Measurements from ENCODE around the gene ARHGEF6.
"Not testable (repeated sequence)": the region's sequence is repeated elsewhere in the genome, so short reads cannot be mapped to it uniquely, and the experiment has no call there.

The ARHGEF6 gene

DNA sequence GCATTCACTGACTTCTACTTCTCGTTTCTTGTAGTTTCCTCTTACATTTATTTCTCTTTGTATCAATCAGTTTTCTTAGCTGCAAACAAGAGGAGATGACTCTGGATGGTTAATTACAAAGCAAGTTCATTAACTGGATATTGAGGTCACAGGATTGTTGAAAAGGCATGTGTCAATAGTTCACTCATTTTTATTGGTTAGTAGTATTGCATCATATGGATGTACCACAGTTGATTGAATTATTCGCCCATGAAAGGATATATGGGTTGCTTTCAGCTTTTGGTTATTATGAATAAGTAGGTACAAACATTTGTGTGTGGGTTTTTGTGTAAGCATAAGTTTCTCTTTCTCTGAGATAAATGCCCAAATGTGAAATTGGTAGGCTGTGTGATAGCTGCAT lies 21.8 kb upstream of the ARHGEF6 start:
- peaks cover 7% of the 10 kb centered on the region for H3K4me1 Mint-ChIP-seq (ENCODE audit: low read depth)
- no peaks in the 10 kb centered on the region for H3K27me3 Mint-ChIP-seq
- H3K36me3 Mint-ChIP-seq (ENCODE audit: low read depth), result no peaks in the 10 kb centered on the region
- no peak overlapping the region for H3K27ac Mint-ChIP-seq
- no peak overlapping the region for H3K4me3 Mint-ChIP-seq
- H3K9me3 Mint-ChIP-seq, result no peaks in the 10 kb centered on the region

DNA sequence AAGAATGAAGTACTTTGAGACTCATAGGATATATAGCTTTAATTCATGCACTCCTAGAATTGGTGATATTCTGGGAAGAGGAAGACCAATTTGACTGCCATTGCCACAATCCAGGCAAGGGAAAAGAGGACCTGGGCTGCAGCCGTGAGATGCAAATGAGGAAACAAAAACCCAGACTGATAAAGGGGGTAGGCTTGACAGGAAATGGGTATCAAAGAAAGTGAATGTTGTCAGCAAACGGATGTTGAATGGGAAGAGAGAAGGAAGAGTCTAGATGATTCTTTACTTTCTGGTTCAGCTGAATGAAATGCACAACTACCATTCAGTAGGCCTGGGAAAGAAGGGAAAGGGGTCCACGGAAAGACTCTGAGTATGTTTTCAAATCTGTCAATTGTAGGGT lies 17.1 kb upstream of the ARHGEF6 start:
- Mint-ChIP-seq H3K36me3 (ENCODE audit: low read depth) (no peaks in the 10 kb centered on the region), H3K27ac (no peak overlapping the region), H3K4me1 (ENCODE audit: low read depth) (peaks cover 13% of the 10 kb centered on the region), H3K27me3 (no peaks in the 10 kb centered on the region), H3K9me3 (no peaks in the 10 kb centered on the region), H3K4me3 (no peak overlapping the region)

DNA sequence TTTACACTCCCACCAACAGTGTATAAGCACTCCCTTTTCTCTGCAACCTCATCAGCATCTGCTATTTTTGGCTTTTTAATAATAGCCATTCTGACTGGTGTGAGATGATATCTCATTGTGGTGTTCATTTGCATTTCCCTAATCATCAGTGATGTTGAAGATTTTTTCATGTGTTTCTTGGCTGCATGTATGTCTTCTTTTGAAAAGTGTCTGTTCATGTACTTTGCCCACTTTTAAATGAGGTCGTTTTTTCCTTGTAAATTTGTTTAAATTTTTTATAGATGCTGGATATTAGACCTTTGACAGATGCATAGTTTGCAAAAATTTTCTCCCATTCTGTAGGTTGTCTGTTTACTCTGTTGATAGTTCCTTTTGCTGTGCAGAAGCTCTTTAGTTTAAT lies 14.4 kb upstream of the ARHGEF6 start:
- H3K36me3 Mint-ChIP-seq (ENCODE audit: low read depth); H3K4me3 Mint-ChIP-seq; H3K27ac Mint-ChIP-seq; H3K9me3 Mint-ChIP-seq; H3K27me3 Mint-ChIP-seq: not testable (repeated sequence)
- H3K4me1 Mint-ChIP-seq (ENCODE audit: low read depth), result peaks cover 13% of the 10 kb centered on the region

DNA sequence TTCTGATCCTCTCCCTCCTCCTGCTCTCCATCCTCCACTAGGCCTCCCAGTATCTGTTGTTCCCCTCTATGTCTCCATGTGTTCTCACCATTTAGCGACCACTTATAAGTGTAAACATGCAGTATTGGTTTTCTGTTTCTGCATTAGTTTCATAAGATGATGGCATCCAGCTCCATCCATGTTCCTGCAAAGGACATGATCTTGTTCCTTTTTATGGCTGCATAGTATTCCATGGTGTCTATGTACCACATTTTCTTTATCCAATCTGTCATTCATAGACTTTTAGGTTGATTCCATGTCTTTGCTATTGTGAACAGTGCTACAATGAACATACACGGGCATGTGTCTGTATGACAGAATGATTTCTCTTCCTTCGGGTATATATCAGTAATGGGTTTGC lies 13.9 kb upstream of the ARHGEF6 start:
- not testable (repeated sequence) for H3K27ac Mint-ChIP-seq; H3K9me3 Mint-ChIP-seq; H3K27me3 Mint-ChIP-seq; H3K36me3 Mint-ChIP-seq (ENCODE audit: low read depth); H3K4me3 Mint-ChIP-seq
- peaks cover 13% of the 10 kb centered on the region for H3K4me1 Mint-ChIP-seq (ENCODE audit: low read depth)

DNA sequence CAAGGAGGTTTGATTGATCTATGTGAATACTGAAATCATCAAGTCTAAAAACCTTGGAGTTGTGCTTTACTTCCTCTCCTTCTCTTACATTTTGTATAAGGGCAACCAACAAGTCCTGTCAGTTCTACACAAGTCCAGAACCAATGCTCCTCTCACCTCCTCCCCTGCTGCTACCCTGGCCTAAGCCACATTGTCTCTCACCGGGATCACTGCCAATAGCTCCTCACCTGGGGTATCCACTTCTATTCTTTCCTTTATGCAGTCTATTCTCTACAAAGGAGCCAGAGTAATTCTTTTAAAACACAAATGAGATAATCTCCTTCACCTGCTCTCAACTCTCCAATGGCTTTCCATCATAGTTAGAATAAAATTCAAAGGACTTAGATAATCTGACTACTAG lies 13.3 kb upstream of the ARHGEF6 start:
- H3K4me1 Mint-ChIP-seq (ENCODE audit: low read depth), result peaks cover 13% of the 10 kb centered on the region
- H3K4me3 Mint-ChIP-seq, result no peak overlapping the region
- H3K9me3 Mint-ChIP-seq, result no peaks in the 10 kb centered on the region
- H3K27me3 Mint-ChIP-seq, result no peaks in the 10 kb centered on the region
- H3K36me3 Mint-ChIP-seq (ENCODE audit: low read depth), result no peaks in the 10 kb centered on the region
- H3K27ac Mint-ChIP-seq, result no peak overlapping the region

DNA sequence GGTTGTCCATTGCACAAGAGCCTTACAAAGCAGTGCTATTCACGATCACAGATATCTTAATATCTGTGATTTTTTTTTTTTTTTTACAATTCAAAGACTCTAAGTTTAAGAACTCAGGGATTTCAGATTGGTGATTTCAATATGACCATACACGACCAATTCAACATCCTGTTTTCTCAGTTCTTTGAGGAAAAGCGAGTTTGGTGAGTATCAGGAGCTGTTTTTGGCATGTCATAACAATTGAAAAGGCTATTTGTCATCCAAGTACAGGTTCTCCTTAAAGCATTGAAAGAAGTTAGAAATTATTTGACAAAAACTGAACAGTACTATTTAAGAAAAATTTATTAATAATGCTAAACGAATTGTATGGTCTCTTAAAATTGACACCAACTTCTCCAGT lies 9.1 kb upstream of the ARHGEF6 start:
- H3K36me3 Mint-ChIP-seq (ENCODE audit: low read depth), result no peaks in the 10 kb centered on the region
- no peak overlapping the region for H3K4me3 Mint-ChIP-seq
- peaks cover 6% of the 10 kb centered on the region for H3K4me1 Mint-ChIP-seq (ENCODE audit: low read depth)
- no peaks in the 10 kb centered on the region for H3K27me3 Mint-ChIP-seq
- no peaks in the 10 kb centered on the region for H3K9me3 Mint-ChIP-seq
- H3K27ac Mint-ChIP-seq, result no peak overlapping the region

DNA sequence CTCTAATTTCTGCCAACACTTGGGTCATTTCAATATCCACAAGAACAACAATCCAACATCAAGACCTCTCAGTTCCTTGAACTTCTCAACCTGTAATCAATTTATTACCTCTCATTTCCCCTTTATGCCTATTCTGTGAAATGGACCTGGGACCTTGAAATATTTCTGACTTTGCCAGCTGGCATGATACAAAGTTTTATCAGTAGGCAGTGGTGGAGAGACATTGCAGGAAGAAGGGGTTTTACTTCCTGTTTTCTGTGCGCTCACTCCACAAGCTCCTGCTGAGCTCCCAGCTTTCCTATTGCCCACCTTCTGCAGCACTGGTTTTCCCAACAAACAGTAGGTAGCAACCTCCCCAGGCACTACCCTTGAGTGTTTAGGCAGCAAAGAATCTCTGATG lies 3.5 kb upstream of the ARHGEF6 start:
- Mint-ChIP-seq H3K27ac (peak overlapping the region; percentile 65), H3K36me3 (ENCODE audit: low read depth) (no peaks in the 10 kb centered on the region), H3K4me1 (ENCODE audit: low read depth) (peaks cover 39% of the 10 kb centered on the region), H3K27me3 (no peaks in the 10 kb centered on the region), H3K4me3 (no peak overlapping the region), H3K9me3 (no peaks in the 10 kb centered on the region)

DNA sequence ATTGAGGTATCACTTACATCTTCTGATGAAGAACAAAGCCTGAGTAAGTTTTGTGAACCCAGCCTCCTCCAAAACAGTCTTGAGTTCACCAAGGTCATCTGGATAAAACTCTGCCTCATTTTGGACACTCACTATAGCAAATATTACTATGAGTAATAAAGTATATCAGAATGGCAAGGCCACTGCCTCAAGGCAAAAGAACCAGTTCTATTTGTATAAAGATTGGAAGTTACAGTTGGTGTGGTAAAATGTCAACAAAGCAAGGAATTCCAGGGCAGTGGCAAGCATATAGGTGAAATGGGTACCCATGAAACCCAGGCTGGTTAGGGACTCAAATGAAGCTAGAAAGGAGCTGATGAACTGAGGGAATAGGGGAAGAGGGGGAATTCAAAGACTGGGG lies 2.4 kb upstream of the ARHGEF6 start:
- Mint-ChIP-seq H3K9me3 (no peaks in the 10 kb centered on the region), H3K36me3 (ENCODE audit: low read depth) (no peaks in the 10 kb centered on the region), H3K4me1 (ENCODE audit: low read depth) (peaks cover 41% of the 10 kb centered on the region), H3K4me3 (no peak overlapping the region), H3K27me3 (no peaks in the 10 kb centered on the region), H3K27ac (no peak overlapping the region)

DNA sequence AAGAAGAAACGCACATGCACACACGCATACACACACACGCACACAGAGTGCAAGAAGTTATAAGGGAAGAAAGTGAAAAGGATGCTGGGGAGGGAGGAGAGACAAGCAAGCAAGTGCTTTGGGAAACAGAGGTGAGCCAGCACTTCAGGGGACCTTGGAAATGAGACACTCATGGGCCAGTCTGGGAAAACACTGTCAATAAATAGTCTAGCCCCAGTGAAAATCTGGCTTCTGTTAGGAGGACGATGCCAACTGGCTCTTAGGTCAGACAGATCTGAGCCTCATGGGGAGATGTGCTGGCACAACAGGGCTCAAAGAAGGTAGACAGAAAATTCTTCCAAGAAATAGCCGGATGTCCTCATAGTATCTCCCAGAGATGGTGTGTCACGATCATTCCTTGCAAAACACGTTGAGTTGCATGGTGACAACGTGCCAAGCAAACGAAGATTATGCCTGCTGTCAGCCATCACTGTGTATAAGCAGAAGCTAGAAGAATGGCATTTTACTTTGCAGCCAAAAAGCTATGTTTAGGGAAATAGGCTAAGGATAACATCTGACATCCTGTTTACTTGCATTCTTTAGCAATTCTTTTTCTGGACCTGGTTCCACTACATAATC lies 557 bp upstream of the ARHGEF6 start:
- peak overlapping the region; percentile 96 for H3K27ac Mint-ChIP-seq
- H3K27me3 Mint-ChIP-seq, result no peaks in the 10 kb centered on the region
- H3K4me3 Mint-ChIP-seq, result peak overlapping the region; percentile 94
- H3K4me1 Mint-ChIP-seq (ENCODE audit: low read depth), result peaks cover 58% of the 10 kb centered on the region
- H3K36me3 Mint-ChIP-seq (ENCODE audit: low read depth), result no peaks in the 10 kb centered on the region
- no peaks in the 10 kb centered on the region for H3K9me3 Mint-ChIP-seq

DNA sequence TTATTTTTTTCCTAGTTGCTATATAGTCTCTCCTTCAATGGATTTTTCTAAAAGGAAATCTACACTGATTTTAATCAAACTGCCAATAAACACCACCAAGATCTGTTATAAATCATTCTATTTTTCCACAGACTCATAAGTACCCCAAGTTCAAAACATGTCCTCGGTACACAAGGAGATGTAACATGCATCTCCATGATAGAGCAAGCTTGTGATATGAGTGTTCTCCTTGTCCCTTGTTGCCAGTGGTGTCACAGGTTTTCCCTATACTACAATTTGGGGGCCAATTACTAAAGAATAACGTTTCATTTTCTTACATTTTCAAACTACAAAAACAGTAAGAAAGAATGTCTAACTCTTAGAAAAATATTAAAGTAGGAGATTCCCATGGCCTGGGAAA lies 491 bp downstream of the ARHGEF6 start:
- H3K36me3 Mint-ChIP-seq (ENCODE audit: low read depth), result no peaks in the 10 kb centered on the region
- H3K27me3 Mint-ChIP-seq, result no peaks in the 10 kb centered on the region
- peaks cover 68% of the 10 kb centered on the region for H3K4me1 Mint-ChIP-seq (ENCODE audit: low read depth)
- H3K9me3 Mint-ChIP-seq, result no peaks in the 10 kb centered on the region
- peak overlapping the region; percentile 96 for H3K27ac Mint-ChIP-seq
- H3K4me3 Mint-ChIP-seq, result peak overlapping the region; percentile 94

DNA sequence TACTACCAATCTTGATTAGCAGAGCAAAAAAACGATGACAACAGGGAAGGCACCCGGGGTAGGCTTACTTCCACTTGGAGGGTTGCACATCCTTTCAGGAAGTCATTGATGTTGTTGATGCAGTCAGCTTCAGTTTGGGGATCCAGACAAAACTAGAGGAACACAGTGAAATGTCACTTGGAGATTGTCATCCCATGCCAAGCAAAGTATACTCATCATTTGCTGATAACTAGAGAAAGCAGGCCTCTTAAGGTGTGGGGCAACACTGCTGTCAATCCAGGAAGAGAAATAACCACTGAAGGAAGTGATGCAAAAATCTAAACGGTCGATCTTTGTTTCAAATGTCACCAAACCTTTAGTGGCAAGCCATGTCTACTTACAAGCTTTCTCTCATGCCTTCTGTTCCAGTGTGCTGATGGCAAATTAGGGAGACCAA lies 1.4 kb downstream of the ARHGEF6 start:
- no peaks in the 10 kb centered on the region for H3K9me3 Mint-ChIP-seq
- H3K4me3 Mint-ChIP-seq, result peak overlapping the region; percentile 94
- H3K36me3 Mint-ChIP-seq (ENCODE audit: low read depth), result no peaks in the 10 kb centered on the region
- peak overlapping the region; percentile 96 for H3K27ac Mint-ChIP-seq
- peaks cover 75% of the 10 kb centered on the region for H3K4me1 Mint-ChIP-seq (ENCODE audit: low read depth)
- no peaks in the 10 kb centered on the region for H3K27me3 Mint-ChIP-seq

DNA sequence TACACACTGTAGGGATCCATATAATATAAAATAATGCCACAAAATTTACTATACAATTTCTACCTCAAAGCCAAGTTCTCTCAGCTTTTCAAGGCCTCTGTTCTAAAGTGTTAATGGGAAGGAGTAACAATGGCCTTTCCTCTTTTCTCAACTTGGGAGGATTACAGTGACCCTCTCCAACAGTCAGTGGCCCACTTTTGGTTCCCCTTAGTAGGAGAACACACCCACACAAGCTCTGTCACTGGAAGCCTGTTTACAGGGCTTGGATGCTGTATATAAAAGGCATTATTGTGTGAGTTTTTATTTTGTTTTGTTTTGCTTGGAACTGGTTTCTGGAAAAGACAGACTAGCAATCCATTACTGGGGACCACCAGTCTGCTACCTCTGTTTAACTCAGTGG lies 1.8 kb downstream of the ARHGEF6 start:
- H3K4me3 Mint-ChIP-seq, result peak overlapping the region; percentile 94
- H3K4me1 Mint-ChIP-seq (ENCODE audit: low read depth), result peaks cover 70% of the 10 kb centered on the region

DNA sequence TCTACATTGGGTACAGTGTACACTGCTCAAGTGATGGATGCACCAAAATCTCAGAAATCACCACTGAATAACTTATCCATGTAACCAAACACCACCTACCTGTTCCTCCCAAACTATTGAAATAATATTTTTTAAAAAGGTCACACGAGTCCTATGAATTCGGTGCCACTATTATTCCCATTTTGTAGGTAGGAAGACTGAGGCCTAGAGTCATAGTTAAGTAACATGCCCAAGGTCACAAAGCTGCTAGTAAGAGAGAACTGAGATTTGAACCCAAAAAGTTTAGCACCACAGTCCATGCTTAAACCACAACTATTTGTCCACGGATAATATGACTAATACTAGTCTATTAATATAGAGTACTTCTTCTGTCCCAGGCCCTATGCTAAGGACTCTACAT lies 2.7 kb downstream of the ARHGEF6 start:
- H3K27me3 Mint-ChIP-seq, result no peaks in the 10 kb centered on the region
- H3K36me3 Mint-ChIP-seq (ENCODE audit: low read depth), result no peaks in the 10 kb centered on the region
- H3K9me3 Mint-ChIP-seq, result no peaks in the 10 kb centered on the region
- H3K4me3 Mint-ChIP-seq, result peak overlapping the region; percentile 94
- peak overlapping the region; percentile 71 for H3K27ac Mint-ChIP-seq
- peaks cover 69% of the 10 kb centered on the region for H3K4me1 Mint-ChIP-seq (ENCODE audit: low read depth)

More for the DNA sequence above, 1.8 kb downstream of the ARHGEF6 start:
- Mint-ChIP-seq H3K36me3 (ENCODE audit: low read depth) (no peaks in the 10 kb centered on the region), H3K27ac (peak overlapping the region; percentile 96), H3K9me3 (no peaks in the 10 kb centered on the region), H3K27me3 (no peaks in the 10 kb centered on the region)

DNA sequence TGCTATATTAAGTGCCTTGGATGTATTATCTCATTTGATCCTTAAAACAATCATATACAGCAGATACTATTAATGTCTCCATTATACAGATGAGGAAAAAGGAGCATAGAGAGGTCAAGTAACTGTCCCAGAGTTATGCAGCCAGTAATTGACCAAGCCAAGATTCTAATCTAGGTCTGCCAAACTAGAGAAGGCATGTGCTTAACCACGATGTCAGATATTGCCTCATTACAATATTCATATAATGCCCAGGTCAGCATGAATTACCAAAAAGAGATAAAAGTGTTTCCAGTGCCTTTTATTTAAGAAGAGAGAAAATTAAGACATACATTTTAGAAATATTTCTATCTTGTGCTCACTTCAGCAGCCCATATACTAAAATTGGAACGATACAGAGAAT lies 7.1 kb downstream of the ARHGEF6 start:
- peaks cover 65% of the 10 kb centered on the region for H3K4me1 Mint-ChIP-seq (ENCODE audit: low read depth)
- H3K4me3 Mint-ChIP-seq, result no peak overlapping the region
- peaks cover 7% of the 10 kb centered on the region for H3K36me3 Mint-ChIP-seq (ENCODE audit: low read depth)
- no peak overlapping the region for H3K27ac Mint-ChIP-seq
- no peaks in the 10 kb centered on the region for H3K9me3 Mint-ChIP-seq
- no peaks in the 10 kb centered on the region for H3K27me3 Mint-ChIP-seq

DNA sequence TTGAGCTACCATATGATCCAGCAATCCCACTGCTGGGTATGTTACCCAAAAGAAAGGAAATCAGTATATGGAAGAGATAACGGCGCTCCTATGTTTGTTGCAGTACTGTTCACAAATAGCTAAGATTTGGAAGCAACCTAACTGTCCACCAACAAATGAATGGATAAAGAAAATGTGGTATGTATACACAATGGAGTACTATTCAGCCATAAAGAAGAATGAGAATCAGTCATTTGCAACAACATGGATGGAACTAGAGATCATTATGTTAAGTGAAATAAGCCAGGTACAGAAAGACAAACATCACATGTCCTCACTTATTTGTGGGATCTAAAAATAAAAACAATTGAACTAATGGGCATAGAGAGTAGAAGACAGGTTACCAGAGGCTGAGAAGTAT lies 8.9 kb downstream of the ARHGEF6 start:
- not testable (repeated sequence) for H3K9me3 Mint-ChIP-seq; H3K27ac Mint-ChIP-seq; H3K36me3 Mint-ChIP-seq (ENCODE audit: low read depth); H3K4me3 Mint-ChIP-seq; H3K27me3 Mint-ChIP-seq
- H3K4me1 Mint-ChIP-seq (ENCODE audit: low read depth), result peaks cover 57% of the 10 kb centered on the region

DNA sequence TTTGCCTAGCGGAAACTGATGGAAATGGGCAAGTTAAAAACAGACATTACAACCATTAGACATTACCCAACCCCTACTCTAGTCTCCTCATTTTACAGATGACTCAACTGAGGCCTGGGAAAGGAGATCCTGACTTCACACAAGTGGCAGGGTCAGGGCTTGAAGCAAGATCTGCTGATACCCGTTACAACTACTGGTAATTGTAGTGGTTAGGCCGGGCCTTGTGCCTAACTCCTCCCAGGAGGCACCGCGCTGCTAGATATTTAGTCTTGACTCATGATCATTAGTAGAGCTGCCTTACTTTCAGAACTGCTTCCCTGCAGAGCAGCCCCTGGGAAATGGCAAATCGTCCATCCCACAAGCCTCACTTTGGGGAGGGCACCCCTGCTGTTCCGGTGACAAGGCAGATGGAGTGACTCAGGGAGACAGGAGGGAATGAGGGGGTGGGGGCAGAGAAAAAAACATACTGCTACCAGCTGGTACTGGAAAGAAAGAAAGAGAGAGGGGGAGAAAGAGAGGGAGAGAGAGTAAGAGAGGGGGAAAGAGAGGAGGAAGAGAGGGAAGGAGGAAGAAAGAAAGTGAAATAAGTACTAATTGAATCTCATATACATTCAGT lies 12.2 kb downstream of the ARHGEF6 start:
- H3K4me3 Mint-ChIP-seq, result peak overlapping the region; percentile 82

More for the DNA sequence above, 12.2 kb downstream of the ARHGEF6 start:
- Mint-ChIP-seq H3K36me3 (ENCODE audit: low read depth) (peaks cover 7% of the 10 kb centered on the region), H3K27me3 (no peaks in the 10 kb centered on the region), H3K27ac (peak overlapping the region; percentile 88), H3K4me1 (ENCODE audit: low read depth) (peaks cover 59% of the 10 kb centered on the region), H3K9me3 (no peaks in the 10 kb centered on the region)
